ELF-1 (cell line): Measurements from ENCODE around the gene ZNF175.
"Not testable (repeated sequence)": the region's sequence is repeated elsewhere in the genome, so short reads cannot be mapped to it uniquely, and the experiment has no call there.

Experiments
- DNase-seq: peaks from one replicate; pipeline ENCODE4 v3.0.0-alpha.2; 2016; ENCODE audit warnings: low read depth, low spot score

ZNF175 gene

DNA sequence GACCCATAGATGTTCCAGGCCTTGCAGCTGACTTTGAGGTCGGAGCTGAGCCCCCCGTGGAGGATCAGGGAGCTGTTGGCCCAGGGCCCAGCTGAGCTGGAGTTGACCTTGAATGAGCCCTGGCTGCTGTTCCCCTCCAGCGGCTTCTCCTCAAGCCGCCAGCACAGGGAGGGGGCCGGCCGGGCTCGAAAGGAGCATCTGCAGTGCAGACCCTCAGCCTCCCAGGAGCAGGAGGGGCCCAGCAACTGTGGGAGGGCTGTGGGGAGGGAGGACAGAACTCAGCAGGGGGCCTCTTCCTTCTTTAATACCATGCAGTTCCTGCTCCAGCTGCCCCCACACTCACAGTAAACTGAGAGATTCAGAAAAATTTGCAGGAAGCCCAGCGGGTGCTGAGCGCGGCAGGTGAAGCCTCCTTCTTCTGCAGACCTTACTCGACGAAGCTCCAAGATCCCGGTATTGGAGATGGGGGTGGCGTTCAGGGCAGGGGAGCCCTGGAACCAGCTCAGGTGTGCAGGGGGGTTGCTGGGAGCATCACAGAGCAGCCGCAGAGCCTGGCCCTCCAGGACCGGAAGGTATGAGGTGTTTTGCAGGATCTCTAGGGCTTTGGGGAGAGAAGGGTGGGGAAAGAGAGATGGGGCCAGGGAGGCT, 56.5 kb downstream of the ZNF175 start:
- DNase-seq, result no peak

DNA sequence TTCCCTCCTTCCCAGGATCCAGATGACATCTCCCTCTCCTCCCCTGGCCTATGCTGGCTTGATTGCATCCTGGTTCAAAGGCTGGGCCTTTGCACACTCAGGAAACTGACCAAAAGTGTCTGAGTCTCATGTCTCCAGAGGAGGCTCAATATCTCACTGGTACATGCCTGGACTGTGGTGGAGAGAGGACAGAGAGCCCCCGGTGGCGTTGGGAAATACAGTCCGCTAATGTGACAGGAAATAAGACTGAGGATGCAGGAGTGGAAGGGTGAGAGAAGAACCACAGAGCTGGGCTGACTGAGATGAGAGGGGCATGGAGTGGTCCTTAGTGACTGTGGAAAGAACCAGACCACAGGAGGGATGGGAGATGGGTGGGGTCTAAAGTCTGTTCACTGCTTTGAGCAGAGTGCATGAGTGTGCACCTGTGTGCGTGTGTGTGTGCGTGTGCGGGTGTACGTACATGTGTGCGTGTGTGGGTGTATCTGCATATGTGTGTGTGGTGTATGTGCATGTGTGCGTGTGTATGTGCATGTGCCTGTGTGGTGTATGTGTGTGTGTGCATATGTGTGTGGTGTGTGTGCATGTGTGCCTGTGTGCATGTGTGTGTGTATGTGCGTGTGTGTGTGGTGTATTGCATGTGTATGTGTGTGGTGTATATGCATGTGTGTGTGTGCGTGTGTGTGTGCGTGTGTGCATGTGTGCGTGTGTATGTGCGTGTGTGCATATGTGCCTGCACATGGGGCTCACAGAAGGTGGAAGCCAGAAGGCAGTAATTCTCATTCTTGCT, 57.3 kb downstream of the ZNF175 start:
- no peak for DNase-seq

DNA sequence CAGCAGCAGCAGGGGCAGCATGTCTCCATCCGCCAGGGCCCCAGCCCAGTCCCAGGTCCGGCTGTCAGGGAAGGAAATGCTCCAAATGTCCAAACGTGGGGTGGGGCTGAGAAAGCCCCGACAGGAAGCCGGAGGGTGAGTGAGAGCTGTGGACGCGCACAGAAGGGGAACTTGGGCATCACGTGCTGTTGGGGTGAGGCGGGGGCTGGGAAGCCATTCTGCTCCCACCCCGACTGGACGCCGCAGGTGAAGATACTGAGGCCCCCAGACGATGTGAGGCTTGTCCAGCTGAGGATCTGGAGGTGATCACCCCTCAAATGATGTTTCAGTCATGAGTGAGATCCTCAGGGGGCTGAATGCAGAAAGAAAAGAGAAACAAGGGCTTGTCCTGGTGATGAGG, 59.2 kb downstream of the ZNF175 start, which contains the start of gene SIGLEC5:
TSS of gene SIGLEC5 (minus strand) at position 87 of the 400 bp plus-strand sequence. CDS start at position 21, 66 bp downstream.
- DNase-seq, result not testable (repeated sequence)

DNA sequence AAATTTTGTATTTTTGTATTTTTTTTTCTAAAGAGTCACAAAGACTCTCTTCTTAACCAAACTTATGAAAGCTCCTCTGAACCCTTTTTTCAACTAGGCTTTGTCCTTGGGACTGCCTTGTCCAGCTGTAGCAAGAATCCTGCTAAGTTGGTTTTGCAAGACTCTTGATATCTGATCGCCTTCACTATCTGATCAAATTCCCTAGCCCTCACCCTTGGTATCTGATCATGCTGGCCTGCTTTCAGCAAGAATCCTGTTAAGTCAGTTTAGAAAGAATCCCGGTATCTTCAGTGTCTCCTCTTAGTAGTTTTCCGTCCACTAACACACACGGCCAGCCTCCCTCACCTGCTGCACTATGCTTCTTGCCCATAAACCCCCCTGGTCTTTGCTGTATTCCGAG, 61.0 kb downstream of the ZNF175 start:
- peak; percentile 24 for DNase-seq

DNA sequence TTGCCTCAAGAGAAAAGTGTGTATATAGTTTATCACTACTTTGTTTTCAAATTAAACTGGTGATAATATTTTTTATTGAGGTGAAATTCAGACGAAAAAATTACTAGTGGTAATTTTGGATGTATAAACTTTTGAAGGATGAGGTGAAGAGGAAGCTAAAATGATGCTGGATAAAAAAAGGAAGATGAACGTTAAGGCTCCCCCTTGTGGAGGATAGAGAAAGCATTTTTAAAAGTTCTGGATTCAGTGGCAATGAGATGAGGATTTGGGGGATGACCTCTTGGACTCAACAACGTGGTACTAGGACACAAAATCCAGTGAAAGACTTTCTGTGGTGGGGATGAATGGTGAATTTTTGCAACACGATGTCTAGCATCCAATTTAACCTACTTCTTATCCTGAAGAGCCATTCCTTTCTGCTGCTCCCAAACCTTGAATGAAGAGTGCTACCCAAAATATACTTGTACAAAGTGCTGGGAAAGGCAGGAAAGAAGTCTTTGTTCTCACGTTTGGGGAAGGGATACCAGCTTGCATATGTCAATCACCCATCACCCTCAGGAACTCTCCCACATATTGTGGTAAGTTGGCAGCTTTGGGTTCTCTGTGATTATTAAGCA, 66.4 kb downstream of the ZNF175 start:
- peak; percentile 1 for DNase-seq

DNA sequence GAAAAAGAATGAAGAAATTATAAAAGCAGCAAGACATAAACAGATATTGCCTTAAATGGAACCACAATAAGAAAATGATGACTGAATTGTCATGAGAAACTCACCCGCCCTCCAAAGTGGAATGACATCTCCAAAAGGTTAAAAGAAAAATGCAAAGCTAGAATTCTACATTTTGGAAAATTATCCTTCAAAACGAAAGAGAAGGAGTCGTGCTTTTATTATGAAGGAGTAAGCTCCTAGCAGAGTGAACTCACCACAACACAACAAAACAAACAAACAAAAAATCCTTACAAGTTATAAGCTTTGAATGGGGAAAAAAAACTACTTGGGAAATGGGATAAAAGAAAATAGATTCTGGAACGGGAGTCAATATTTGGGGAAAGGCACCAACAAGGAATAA, 68.8 kb downstream of the ZNF175 start:
- DNase-seq, result no peak

DNA sequence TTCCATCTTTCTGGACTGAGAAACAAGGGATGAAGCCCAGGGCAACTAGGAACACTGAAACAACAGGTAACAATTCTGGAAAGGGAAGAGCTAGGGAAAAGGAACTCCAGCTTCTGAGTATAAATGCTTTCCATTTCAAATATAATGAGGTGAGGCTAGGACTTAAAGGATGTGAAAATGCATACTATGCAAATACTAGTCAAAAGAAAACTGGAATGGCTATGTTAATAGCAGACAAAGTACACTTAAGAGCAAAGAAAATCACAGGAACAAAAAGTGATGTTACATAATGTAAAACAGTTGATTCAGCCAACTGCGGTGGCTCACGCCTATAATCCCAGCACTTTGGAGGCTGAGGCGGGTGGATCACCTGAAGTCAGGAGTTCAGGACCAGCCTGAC, 69.3 kb downstream of the ZNF175 start:
- no peak for DNase-seq

DNA sequence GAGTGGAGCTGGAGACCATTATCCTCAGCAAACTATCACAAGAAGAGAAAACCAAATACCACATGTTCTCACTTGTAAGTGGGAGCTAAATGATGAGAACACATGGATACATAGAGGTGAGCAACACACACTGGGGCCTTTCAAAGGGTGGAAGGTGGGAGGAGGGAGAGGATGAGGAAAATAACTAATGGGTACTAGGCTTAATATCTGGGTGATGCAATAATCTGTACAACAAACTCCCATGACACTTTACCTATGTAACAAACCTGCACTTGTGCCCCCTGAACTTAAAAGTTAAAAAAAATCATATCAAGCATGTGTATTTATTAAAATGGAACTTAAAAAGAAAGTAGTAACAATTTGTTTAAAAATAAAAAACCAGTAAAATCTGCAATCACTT, 70.6 kb downstream of the ZNF175 start:
- no peak for DNase-seq
